ACC112 (cell line): Measurements from ENCODE around the gene SOX18.

ENCODE experiments used
- H2AFZ ChIP-seq: fragments of 200-600 bp; sonication (generic); one replicate; pipeline ENCODE4 v1.6.0; 2017; ENCODE audit warnings: antibody characterized with exemption, low read length; ENCODE audit not compliant: unreplicated experiment
- H3K27ac ChIP-seq: fragments of 200-600 bp; sonication (generic); 2 replicates; pipeline ENCODE4 v1.5.1; 2014; ENCODE audit warnings: low read depth, mild to moderate bottlenecking, antibody characterized with exemption, low read length, moderate library complexity
- H3K27me3 ChIP-seq: fragments of 200-600 bp; sonication (generic); 2 replicates; pipeline ENCODE4 v1.6.1; 2014; ENCODE audit warnings: mild to moderate bottlenecking, antibody characterized with exemption, low read length, moderate library complexity, mixed read lengths; ENCODE audit not compliant: insufficient read depth
- H3K36me3 ChIP-seq: fragments of 200-600 bp; sonication (generic); 2 replicates; pipeline ENCODE4 v1.6.1; 2016; ENCODE audit warnings: mild to moderate bottlenecking, antibody characterized with exemption, low read length, moderate library complexity, mixed read lengths; ENCODE audit not compliant: insufficient read depth
- H3K4me1 ChIP-seq: fragments of 200-600 bp; sonication (generic); one replicate; pipeline ENCODE4 v1.6.1; 2016; ENCODE audit warnings: low read length, mixed read lengths; ENCODE audit not compliant: insufficient read depth, unreplicated experiment, control insufficient read depth
- H3K4me3 ChIP-seq: fragments of 200-600 bp; sonication (generic); 2 replicates; pipeline ENCODE4 v1.5.1; 2014; ENCODE audit warnings: mild to moderate bottlenecking, low read depth, low read length
- H3K79me2 ChIP-seq: fragments of 200-600 bp; sonication (generic); one replicate; pipeline ENCODE4 v1.6.0; 2016; ENCODE audit warnings: low read length; ENCODE audit not compliant: control insufficient read depth, unreplicated experiment, insufficient read depth

Gene SOX18

GRCh38 chr20:64009811-64010387 lies 39.5 kb downstream of the SOX18 start:
- no peak overlapping the region for H2AFZ ChIP-seq
- no peaks in the 10 kb centered on the region for H3K4me1 ChIP-seq
- H3K79me2 ChIP-seq, result peaks cover 3% of the 10 kb centered on the region
- H3K27ac ChIP-seq, result no peak overlapping the region
- H3K4me3 ChIP-seq, result no peak overlapping the region
- peaks cover 45% of the 10 kb centered on the region for H3K36me3 ChIP-seq
- no peaks in the 10 kb centered on the region for H3K27me3 ChIP-seq

GRCh38 chr20:64006902-64007301 lies 42.5 kb downstream of the SOX18 start:
- H3K27ac ChIP-seq, result no peak overlapping the region

GRCh38 chr20:64006490-64006889 lies 42.9 kb downstream of the SOX18 start:
- Histone ChIP-seq H3K36me3 (peaks cover 43% of the 10 kb centered on the region), H3K27ac (no peak overlapping the region), H3K4me3 (no peak overlapping the region), H3K27me3 (no peaks in the 10 kb centered on the region), H2AFZ (no peak overlapping the region), H3K79me2 (peaks cover 3% of the 10 kb centered on the region), H3K4me1 (no peaks in the 10 kb centered on the region)

More at GRCh38 chr20:64006902-64007301, 42.5 kb downstream of the SOX18 start:
- peaks cover 3% of the 10 kb centered on the region for H3K79me2 ChIP-seq
- H3K36me3 ChIP-seq, result peaks cover 45% of the 10 kb centered on the region
- H3K27me3 ChIP-seq, result no peaks in the 10 kb centered on the region
- H2AFZ ChIP-seq, result no peak overlapping the region
- no peak overlapping the region for H3K4me3 ChIP-seq
- H3K4me1 ChIP-seq, result no peaks in the 10 kb centered on the region

- H2AFZ ChIP-seq, result no peak overlapping the region
- H3K36me3 ChIP-seq, result peaks cover 37% of the 10 kb centered on the region
- no peaks in the 10 kb centered on the region for H3K4me1 ChIP-seq
These were observed 44.0 kb downstream of the SOX18 start for GRCh38 chr20:64005394-64005793.

GRCh38 chr20:64003960-64004725 lies 45.3 kb downstream of the SOX18 start:
- no peaks in the 10 kb centered on the region for H3K27me3 ChIP-seq
- H3K36me3 ChIP-seq, result peaks cover 30% of the 10 kb centered on the region
- H3K79me2 ChIP-seq, result peaks cover 3% of the 10 kb centered on the region
- H3K27ac ChIP-seq, result no peak overlapping the region
- H2AFZ ChIP-seq, result no peak overlapping the region
- no peak overlapping the region for H3K4me3 ChIP-seq
- H3K4me1 ChIP-seq, result no peaks in the 10 kb centered on the region

More at GRCh38 chr20:64005394-64005793, 44.0 kb downstream of the SOX18 start:
- H3K4me3 ChIP-seq, result no peak overlapping the region
- H3K27ac ChIP-seq, result no peak overlapping the region
- no peaks in the 10 kb centered on the region for H3K27me3 ChIP-seq
- peaks cover 3% of the 10 kb centered on the region for H3K79me2 ChIP-seq

- no peak overlapping the region for H3K4me3 ChIP-seq
- H3K36me3 ChIP-seq, result peaks cover 14% of the 10 kb centered on the region
- no peaks in the 10 kb centered on the region for H3K27me3 ChIP-seq
- no peaks in the 10 kb centered on the region for H3K79me2 ChIP-seq
- no peak overlapping the region for H2AFZ ChIP-seq
- H3K27ac ChIP-seq, result no peak overlapping the region
- no peaks in the 10 kb centered on the region for H3K4me1 ChIP-seq
These were observed 47.8 kb downstream of the SOX18 start for GRCh38 chr20:64001607-64002011.

- Histone ChIP-seq H3K4me3 (no peak overlapping the region), H3K36me3 (peaks cover 15% of the 10 kb centered on the region), H3K4me1 (no peaks in the 10 kb centered on the region), H3K27me3 (no peaks in the 10 kb centered on the region), H3K27ac (no peak overlapping the region), H3K79me2 (no peaks in the 10 kb centered on the region), H2AFZ (no peak overlapping the region)
These were observed 48.5 kb downstream of the SOX18 start for GRCh38 chr20:64000906-64001305.
